HEK293 (cell line): ENCODE data around the gene DPH6.

Experiments
- CTCF ChIA-PET: fragments of 350-600 bp; formaldehyde crosslinking; extraction: SDS; loops from one replicate; lab custom pipeline; 2021; ENCODE audit warnings: antibody characterized with exemption; lab: Yijun Ruan, JAX
- POLR2A ChIA-PET: fragments of 300-600 bp; formaldehyde crosslinking; extraction: SDS; loops from one replicate; lab custom pipeline; 2020; ENCODE audit warnings: antibody characterized with exemption, inconsistent platforms; lab: Yijun Ruan, JAX
- H3K27ac ChIP-seq: fragments of 200-500 bp; sonication (Bioruptor generic); 2 replicates; pipeline ENCODE4 v1.5.1; 2014; ENCODE audit warnings: low read depth, low read length, control low read depth, inconsistent platforms; ENCODE audit errors: extremely low read depth
- H3K36me3 ChIP-seq, 2 experiments: fragments of 200-500 bp in 1 of 2; sonication (Bioruptor generic) in 1 of 2; 1 replicate in 1 of 2; 2 replicates in 1 of 2; pipeline ENCODE4 v1.5.1; 2014 to 2017; ENCODE audit warnings: inconsistent platforms in 2 of 2, low read length in 2 of 2; ENCODE audit not compliant: control insufficient read depth in 2 of 2, insufficient read depth in 1 of 2
- H3K4me1 ChIP-seq: fragments of 200-500 bp; sonication (Bioruptor generic); 2 replicates; pipeline ENCODE4 v1.5.1; 2014; ENCODE audit warnings: mild to moderate bottlenecking, low read length, inconsistent platforms; ENCODE audit not compliant: control insufficient read depth, insufficient read depth
- H3K4me3 ChIP-seq: 2 replicates; pipeline ENCODE4 v1.5.1; 2011; ENCODE audit warnings: low read depth, mild to moderate bottlenecking, control low read depth, low read length, moderate library complexity
- H3K9me3 ChIP-seq: fragments of 200-500 bp; sonication (Bioruptor generic); 2 replicates; pipeline ENCODE4 v1.5.1; 2014; ENCODE audit warnings: low read depth, low read length, inconsistent platforms; ENCODE audit not compliant: control insufficient read depth, insufficient read depth
- WT1 ChIP-seq: fragments of 450-650 bp; formaldehyde crosslinking; IDR thresholded peaks from 2 replicates; pipeline ENCODE4 v1.5.1; 2016; ENCODE audit warnings: missing biosample characterization, missing genetic modification characterization
- YY2 ChIP-seq: fragments of 450-650 bp; formaldehyde crosslinking; IDR thresholded peaks from 2 replicates; pipeline ENCODE4 v1.5.1; 2016; ENCODE audit warnings: missing biosample characterization, missing genetic modification characterization
- ZBTB10 ChIP-seq: fragments of 450-650 bp; formaldehyde crosslinking; IDR thresholded peaks from 2 replicates; pipeline ENCODE4 v1.5.1; 2016; ENCODE audit warnings: missing biosample characterization, missing genetic modification characterization
- ZNF112 ChIP-seq: fragments of 450-650 bp; formaldehyde crosslinking; IDR thresholded peaks from 2 replicates; pipeline ENCODE4 v1.5.0; 2017; ENCODE audit warnings: missing biosample characterization, missing genetic modification characterization
- ZNF138 ChIP-seq: fragments of 450-650 bp; formaldehyde crosslinking; IDR thresholded peaks from 2 replicates; pipeline ENCODE4 v1.5.1; 2016; ENCODE audit warnings: missing biosample characterization, missing genetic modification characterization, borderline replicate concordance
- ZNF148 ChIP-seq: fragments of 450-650 bp; formaldehyde crosslinking; IDR thresholded peaks from 2 replicates; pipeline ENCODE4 v1.5.0; 2017; ENCODE audit warnings: missing biosample characterization, missing genetic modification characterization, borderline replicate concordance
- ZNF239 ChIP-seq: fragments of 450-650 bp; formaldehyde crosslinking; IDR thresholded peaks from 2 replicates; pipeline ENCODE4 v1.5.1; 2016; ENCODE audit warnings: missing biosample characterization, missing genetic modification characterization
- ZNF26 ChIP-seq: fragments of 450-650 bp; formaldehyde crosslinking; IDR thresholded peaks from 2 replicates; pipeline ENCODE4 v1.5.1; 2016; ENCODE audit warnings: missing biosample characterization, missing genetic modification characterization
- ZNF341 ChIP-seq: fragments of 450-650 bp; formaldehyde crosslinking; IDR thresholded peaks from 2 replicates; pipeline ENCODE4; 2016; ENCODE audit warnings: low read depth, missing biosample characterization, missing genetic modification characterization
- ZNF398 ChIP-seq: fragments of 450-650 bp; formaldehyde crosslinking; IDR thresholded peaks from 2 replicates; pipeline ENCODE4 v1.5.1; 2017; ENCODE audit warnings: missing biosample characterization, missing genetic modification characterization
- ZNF426 ChIP-seq: fragments of 450-650 bp; formaldehyde crosslinking; IDR thresholded peaks from 2 replicates; pipeline ENCODE4 v1.5.1; 2017; ENCODE audit warnings: missing biosample characterization, missing genetic modification characterization, mild to moderate bottlenecking, inconsistent platforms, moderate library complexity
- ZNF544 ChIP-seq: fragments of 450-650 bp; formaldehyde crosslinking; IDR thresholded peaks from 2 replicates; pipeline ENCODE4 v1.5.0; 2017; ENCODE audit warnings: missing biosample characterization, missing genetic modification characterization
- ZNF585B ChIP-seq: fragments of 450-650 bp; formaldehyde crosslinking; IDR thresholded peaks from 2 replicates; pipeline ENCODE4 v1.5.1; 2016; ENCODE audit warnings: missing biosample characterization, missing genetic modification characterization
- ZNF600 ChIP-seq: fragments of 450-650 bp; formaldehyde crosslinking; IDR thresholded peaks from 2 replicates; pipeline ENCODE4 v1.5.1; 2016; ENCODE audit warnings: missing biosample characterization, missing genetic modification characterization
- ZNF654 ChIP-seq: fragments of 450-650 bp; formaldehyde crosslinking; IDR thresholded peaks from 2 replicates; pipeline ENCODE4 v1.5.1; 2016; ENCODE audit warnings: low read depth, missing biosample characterization, missing genetic modification characterization
- ZNF791 ChIP-seq: fragments of 450-650 bp; formaldehyde crosslinking; IDR thresholded peaks from 2 replicates; pipeline ENCODE4 v1.5.1; 2016; ENCODE audit warnings: missing biosample characterization, missing genetic modification characterization
- ZSCAN30 ChIP-seq: fragments of 450-650 bp; IDR thresholded peaks from 2 replicates; pipeline ENCODE4 v1.5.1; 2018; ENCODE audit warnings: missing biosample characterization, mild to moderate bottlenecking, missing genetic modification characterization, moderate library complexity

Gene DPH6

GRCh38 chr15:35557544-35557943, 11.6 kb upstream of the DPH6 start (continued):
- TF ChIP-seq ZBTB10 (tag by site-specific recombination), result no peak

GRCh38 chr15:35557012-35557411, 11.0 kb upstream of the DPH6 start:
- no peak overlapping the region for H3K4me3 ChIP-seq
- H3K9me3 ChIP-seq, result no peaks in the 10 kb centered on the region
- ChIA-PET POLR2A (no interaction called here), CTCF (no interaction called here)
- H3K27ac ChIP-seq, result no peak overlapping the region
- H3K36me3 ChIP-seq, result no peaks in the 10 kb centered on the region
- TF ChIP-seq ZNF585B, result no peak
- TF ChIP-seq ZNF426 (tag by site-specific recombination), result no peak
- no peak for TF ChIP-seq ZNF26 (tag by site-specific recombination)
- TF ChIP-seq ZNF544 (tag by site-specific recombination), result no peak
- no peak for TF ChIP-seq YY2 (tag by site-specific recombination)
- TF ChIP-seq ZNF654 (tag by site-specific recombination), result no peak
- no peak for TF ChIP-seq WT1 (tag by site-specific recombination)
- no peak for TF ChIP-seq ZSCAN30 (tag by site-specific recombination)
- no peak for TF ChIP-seq ZNF112
- no peak for TF ChIP-seq ZNF398 (tag by site-specific recombination)
- no peaks in the 10 kb centered on the region for H3K4me1 ChIP-seq

- CTCF ChIA-PET, result interaction anchor here (0.7 kb wide), 1 partner anchor 946 kb away, joined by 3 read pairs; no protein-coding TSS in a partner anchor
- POLR2A ChIA-PET, result no interaction called here
- no peaks in the 10 kb centered on the region for H3K9me3 ChIP-seq
- no peak for TF ChIP-seq ZNF138
- TF ChIP-seq ZNF341 (tag by site-specific recombination), result no peak
- TF ChIP-seq ZNF239 (tag by site-specific recombination), result no peak
- no peak for TF ChIP-seq ZNF148
- TF ChIP-seq ZNF791 (tag by site-specific recombination), result no peak
- no peak for TF ChIP-seq ZNF600 (tag by site-specific recombination)
- H3K4me3 ChIP-seq, result no peak overlapping the region
- no peaks in the 10 kb centered on the region for H3K36me3 ChIP-seq
- H3K4me1 ChIP-seq, result no peaks in the 10 kb centered on the region
- no peak overlapping the region for H3K27ac ChIP-seq
Measured at GRCh38 chr15:35555244-35555643, 9.3 kb upstream of the DPH6 start.
